CD14-positive monocyte (primary cell): ENCODE data around the gene TARM1. TPM values are rescaled to one million over a fixed set of nuclear protein-coding genes. Genes with fewer than 3 reads are reported as not detected.

Source experiments
- DNase-seq, 3 donors: peaks; one replicate each; pipeline ENCODE4 v3.0.0-alpha.2; 2011 to 2022
- H2AFZ ChIP-seq: 2 replicates; pipeline ENCODE4 v1.6.0; 2012; ENCODE audit warnings: mild to moderate bottlenecking, low read depth, low read length, inconsistent platforms; ENCODE audit not compliant: insufficient read depth, poor library complexity, severe bottlenecking
- H3K27ac ChIP-seq, 2 donors: 1 replicate in 1 of 2; 2 replicates in 1 of 2; pipeline ENCODE4 v1.5.1; 2012 to 2013; ENCODE audit warnings: low read length in 2 of 2, control low read depth in 1 of 2, inconsistent platforms in 1 of 2, low read depth in 1 of 2, mild to moderate bottlenecking in 1 of 2
- H3K27me3 ChIP-seq, 2 donors: one replicate each; pipeline versions ENCODE4 v1.6.0 to v1.6.1; 2011 to 2013; ENCODE audit warnings: low read length in 2 of 2; ENCODE audit not compliant: control insufficient read depth in 2 of 2, insufficient read depth in 2 of 2
- H3K36me3 ChIP-seq, 2 donors: replicated peaks in 1 of 2; 1 replicate in 1 of 2; 2 replicates in 1 of 2; pipeline versions ENCODE4 v1.5.1 to v1.6.1; 2012 to 2013; ENCODE audit warnings: low read length in 2 of 2, control low read depth in 1 of 2, inconsistent platforms in 1 of 2, mild to moderate bottlenecking in 1 of 2; ENCODE audit not compliant: insufficient read depth in 2 of 2, control insufficient read depth in 1 of 2
- H3K4me1 ChIP-seq, 2 donors: 1 replicate in 1 of 2; 2 replicates in 1 of 2; pipeline versions ENCODE4 v1.5.1 to v1.6.1; 2012 to 2013; ENCODE audit warnings: low read length in 2 of 2, control low read depth in 1 of 2, inconsistent platforms in 1 of 2, mild to moderate bottlenecking in 1 of 2, moderate library complexity in 1 of 2; ENCODE audit not compliant: insufficient read depth in 2 of 2, control insufficient read depth in 1 of 2
- H3K4me2 ChIP-seq: replicated peaks from 2 replicates; pipeline ENCODE3; 2012; ENCODE audit warnings: low read length, moderate library complexity, mild to moderate bottlenecking; ENCODE audit not compliant: poor library complexity, severe bottlenecking; ENCODE audit errors: extremely low read depth
- H3K4me3 ChIP-seq, 3 experiments: fragments of 200-600 bp in 1 of 3; sonication (generic) in 1 of 3; replicated peaks in 1 of 3; 1 replicate in 2 of 3; 2 replicates in 1 of 3; pipeline ENCODE4 v1.5.1; 2011 to 2013; ENCODE audit warnings: low read length in 3 of 3, mild to moderate bottlenecking in 3 of 3, control low read depth in 2 of 3, low read depth in 2 of 3, inconsistent platforms in 1 of 3, moderate library complexity in 1 of 3
- H3K79me2 ChIP-seq: 2 replicates; pipeline ENCODE4 v1.6.0; 2012; ENCODE audit warnings: mild to moderate bottlenecking, control low read depth, inconsistent platforms, low read length, moderate library complexity; ENCODE audit not compliant: insufficient read depth
- H3K9ac ChIP-seq: 2 replicates; pipeline ENCODE4 v1.6.0; 2017; ENCODE audit warnings: low read length, mild to moderate bottlenecking; ENCODE audit not compliant: insufficient read depth, poor library complexity, severe bottlenecking
- H3K9me3 ChIP-seq, 2 donors: replicated peaks in 1 of 2; 1 replicate in 1 of 2; 2 replicates in 1 of 2; pipeline versions ENCODE4 v1.5.1 to v1.6.1; 2012 to 2013; ENCODE audit warnings: low read length in 2 of 2, control low read depth in 1 of 2; ENCODE audit not compliant: control insufficient read depth in 1 of 2, insufficient read depth in 1 of 2
- H4K20me1 ChIP-seq: 2 replicates; pipeline ENCODE4 v1.6.0; 2012; ENCODE audit warnings: mild to moderate bottlenecking, low read length, control low read depth, moderate library complexity; ENCODE audit not compliant: insufficient read depth
- H3K27ac Mint-ChIP-seq, 7 donors: one replicate each; pipeline ENCODE4 v1.8.0; 2020; ENCODE audit warnings: mild to moderate bottlenecking in 7 of 7, mixed read lengths in 7 of 7, moderate library complexity in 6 of 7, inconsistent platforms in 2 of 7
- H3K27me3 Mint-ChIP-seq, 3 donors: one replicate each; pipeline ENCODE4 v1.8.0; 2021 to 2022; ENCODE audit warnings: low read depth in 3 of 3, mild to moderate bottlenecking in 3 of 3, mixed read lengths in 3 of 3, moderate library complexity in 3 of 3, inconsistent platforms in 1 of 3
- H3K36me3 Mint-ChIP-seq, 2 donors: one replicate each; pipeline ENCODE4 v1.8.0; 2020; ENCODE audit warnings: mixed read lengths in 2 of 2, inconsistent platforms in 1 of 2, mild to moderate bottlenecking in 1 of 2
- H3K4me1 Mint-ChIP-seq: one replicate; pipeline ENCODE4 v1.8.0; 2020; ENCODE audit warnings: mild to moderate bottlenecking, mixed read lengths
- H3K4me3 Mint-ChIP-seq, 2 donors: one replicate each; pipeline ENCODE4 v1.8.0; 2020; ENCODE audit warnings: mild to moderate bottlenecking in 2 of 2, mixed read lengths in 2 of 2, moderate library complexity in 1 of 2
- H3K9me3 Mint-ChIP-seq, 7 donors: one replicate each; pipeline ENCODE4 v1.8.0; 2020 to 2022; ENCODE audit warnings: mixed read lengths in 7 of 7, mild to moderate bottlenecking in 6 of 7, moderate library complexity in 6 of 7, inconsistent platforms in 2 of 7
- WGBS: methylation state at CpG from one replicate; pipeline ENCODE4 v1.1.5; 2013; ENCODE audit warnings: missing lambda C conversion rate; ENCODE audit not compliant: insufficient coverage; 5-methylcytosine and 5-hydroxymethylcytosine counted together
- intact Hi-C, 2 donors: fragments of 100-400 bp; cut with micrococcal nuclease; formaldehyde crosslinking; loops; one replicate each; pipeline versions ENCODE4 v1.15.0 to v1.15.1; 2023
- polyA plus RNA-seq, 3 donors: library from polyadenylated mRNA; depleted of rRNA in 1 of 3; unstranded in 2 of 3; stranded (reverse) in 1 of 3; fragments of 300-500 nt in 2 of 3; fragments of >200 nt in 1 of 3; fragmentation: Illumina TruSeq in 2 of 3; gene quantifications; 1 replicate in 2 of 3; 2 replicates in 1 of 3; pipeline ENCODE4 v1.2.3, GENCODE V29; 2012 to 2021
- TF ChIP-seq, protein P1 (sequence below): fragments of 200-600 bp; IDR thresholded peaks from one replicate; pipeline ENCODE4 v1.8.0; 2022; ENCODE audit warnings: antibody characterized with exemption, mild to moderate bottlenecking

TARM1 gene
- polyA plus RNA-seq, 3 donors = 0.89 to 1.2 TPM; not detected in 1

DNA sequence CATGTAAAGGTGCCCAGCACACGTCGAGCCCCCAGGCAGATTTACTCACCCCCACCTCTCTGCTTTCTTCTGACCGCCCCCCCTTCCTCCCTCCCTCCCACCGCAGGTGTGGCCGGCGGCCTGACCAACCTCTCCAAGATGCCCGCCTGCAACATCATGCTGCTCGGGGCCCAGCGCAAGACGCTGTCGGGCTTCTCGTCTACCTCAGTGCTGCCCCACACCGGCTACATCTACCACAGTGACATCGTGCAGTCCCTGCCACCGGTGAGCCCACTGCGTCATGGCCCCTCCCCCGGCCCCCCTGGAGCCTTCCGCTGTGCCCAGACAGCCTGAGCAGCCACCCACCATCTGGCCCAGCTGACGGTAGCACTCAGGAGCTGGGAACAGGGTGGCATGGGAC is 43.2 kb upstream of the TARM1 start:
- Histone ChIP-seq H3K4me1 (no peaks in the 10 kb centered on the region), H4K20me1 (no peaks in the 10 kb centered on the region), H3K27ac (no peak overlapping the region), H3K27me3 (no peaks in the 10 kb centered on the region), H2AFZ (no peak overlapping the region), H3K4me3 (no peak overlapping the region), H3K9me3 (no peaks in the 10 kb centered on the region), H3K4me2 (no peak overlapping the region), H3K9ac (no peak overlapping the region), H3K79me2 (no peaks in the 10 kb centered on the region), H3K36me3 (peaks cover 83 to 96% of the 10 kb centered on the region in 2 donors)
- Mint-ChIP-seq H3K4me3 (peak overlapping the region in 1 of 2 donors; percentile 9), H3K27me3 (no peaks in the 10 kb centered on the region), H3K27ac (no peak overlapping the region), H3K9me3 (no peaks in the 10 kb centered on the region), H3K36me3 (peaks cover 81 to 97% of the 10 kb centered on the region in 2 donors), H3K4me1 (no peaks in the 10 kb centered on the region)
- TF ChIP-seq, protein P1, sequence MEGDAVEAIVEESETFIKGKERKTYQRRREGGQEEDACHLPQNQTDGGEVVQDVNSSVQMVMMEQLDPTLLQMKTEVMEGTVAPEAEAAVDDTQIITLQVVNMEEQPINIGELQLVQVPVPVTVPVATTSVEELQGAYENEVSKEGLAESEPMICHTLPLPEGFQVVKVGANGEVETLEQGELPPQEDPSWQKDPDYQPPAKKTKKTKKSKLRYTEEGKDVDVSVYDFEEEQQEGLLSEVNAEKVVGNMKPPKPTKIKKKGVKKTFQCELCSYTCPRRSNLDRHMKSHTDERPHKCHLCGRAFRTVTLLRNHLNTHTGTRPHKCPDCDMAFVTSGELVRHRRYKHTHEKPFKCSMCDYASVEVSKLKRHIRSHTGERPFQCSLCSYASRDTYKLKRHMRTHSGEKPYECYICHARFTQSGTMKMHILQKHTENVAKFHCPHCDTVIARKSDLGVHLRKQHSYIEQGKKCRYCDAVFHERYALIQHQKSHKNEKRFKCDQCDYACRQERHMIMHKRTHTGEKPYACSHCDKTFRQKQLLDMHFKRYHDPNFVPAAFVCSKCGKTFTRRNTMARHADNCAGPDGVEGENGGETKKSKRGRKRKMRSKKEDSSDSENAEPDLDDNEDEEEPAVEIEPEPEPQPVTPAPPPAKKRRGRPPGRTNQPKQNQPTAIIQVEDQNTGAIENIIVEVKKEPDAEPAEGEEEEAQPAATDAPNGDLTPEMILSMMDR = no peak
- WGBS = 98% methylated on average over 19 of the region's 19 CpGs
- intact Hi-C loops = no loop called here
- DNase-seq = no peak

DNA sequence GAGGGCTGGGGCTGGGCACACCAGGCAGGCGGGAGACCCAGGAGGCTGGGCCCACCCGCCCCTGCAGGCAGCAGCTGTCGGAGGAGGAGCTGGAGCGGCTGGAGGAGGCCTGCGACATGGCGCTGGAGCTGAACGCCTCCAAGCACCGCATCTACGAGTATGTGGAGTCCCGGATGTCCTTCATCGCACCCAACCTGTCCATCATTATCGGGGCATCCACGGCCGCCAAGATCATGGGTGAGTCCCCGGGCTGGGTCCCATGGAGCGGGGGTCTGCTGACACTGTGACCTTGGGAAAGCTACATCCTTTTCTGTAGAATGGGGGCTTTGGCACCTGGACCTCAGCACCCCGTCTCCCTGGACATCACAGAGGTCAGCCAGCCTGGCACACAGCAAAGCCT is 42.5 kb upstream of the TARM1 start:
- no peaks in the 10 kb centered on the region for H3K27me3 ChIP-seq
- H3K9me3 ChIP-seq = no peaks in the 10 kb centered on the region
- H2AFZ ChIP-seq = no peak overlapping the region
- Mint-ChIP-seq H3K9me3 (no peaks in the 10 kb centered on the region), H3K4me3 (no peak overlapping the region), H3K27ac (peak overlapping the region in 1 of 7 donors; percentile 63), H3K27me3 (no peaks in the 10 kb centered on the region), H3K4me1 (no peaks in the 10 kb centered on the region), H3K36me3 (peaks cover 82 to 94% of the 10 kb centered on the region in 2 donors)
- H3K9ac ChIP-seq = no peak overlapping the region
- intact Hi-C loops = no loop called here
- H3K4me3 ChIP-seq = no peak overlapping the region
- peaks cover 79 to 93% of the 10 kb centered on the region in 2 donors for H3K36me3 ChIP-seq
- H3K4me1 ChIP-seq = no peaks in the 10 kb centered on the region
- DNase-seq = no peak
- H3K79me2 ChIP-seq = no peaks in the 10 kb centered on the region
- 99% methylated on average over 16 of the region's 17 CpGs for WGBS
- no peak overlapping the region for H3K4me2 ChIP-seq
- no peak overlapping the region for H3K27ac ChIP-seq
- no peaks in the 10 kb centered on the region for H4K20me1 ChIP-seq
- TF ChIP-seq, protein P1 = no peak
